Astrocyte of the hippocampus (primary cell): ENCODE data around the gene AKT3.

Source experiments
- DNase-seq: peaks from one replicate; pipeline ENCODE4 v3.0.0; 2011; ENCODE audit warnings: low read depth, low spot score

Gene AKT3

DNA sequence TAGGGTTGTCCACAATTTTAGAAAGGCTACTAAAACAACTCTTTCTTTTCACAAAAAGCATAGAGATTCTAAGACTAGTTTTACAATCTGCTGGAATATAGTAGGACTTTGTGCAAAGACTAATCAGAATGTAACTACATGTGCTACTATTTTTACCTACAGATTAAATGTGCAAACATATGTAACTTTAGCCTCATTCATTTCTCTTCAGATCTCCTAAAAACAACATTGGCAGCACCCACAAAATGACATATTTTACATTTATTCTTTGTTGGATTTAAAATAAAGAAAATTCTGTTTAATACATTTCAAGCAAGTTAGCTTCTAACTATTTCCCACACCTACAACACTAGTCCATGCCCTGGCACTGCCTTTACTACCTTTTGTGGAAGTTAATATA, 292.2 kb downstream of the AKT3 start:
- DNase-seq: no peak

GRCh38 chr1:243554686-243555085, 295.4 kb downstream of the AKT3 start:
- DNase-seq: no peak

DNA sequence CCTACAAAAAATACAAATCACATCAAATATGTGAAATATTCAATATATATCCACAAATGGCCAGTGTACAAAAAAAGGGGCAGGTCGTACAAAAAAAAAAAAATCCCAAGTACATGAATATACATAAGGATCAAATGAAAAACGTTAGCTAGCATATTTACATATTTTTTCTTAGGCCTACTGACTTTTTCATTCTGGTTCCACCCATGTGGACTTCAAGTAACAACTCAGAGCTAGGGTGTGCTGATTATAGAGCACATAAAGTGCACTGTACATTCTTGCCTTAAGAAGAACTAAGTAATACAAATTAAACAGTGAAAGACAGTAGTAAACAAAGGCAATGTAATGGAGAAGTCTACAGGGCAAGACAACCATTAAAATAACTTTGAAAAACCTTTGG, 297.0 kb downstream of the AKT3 start:
- DNase-seq: no peak

DNA sequence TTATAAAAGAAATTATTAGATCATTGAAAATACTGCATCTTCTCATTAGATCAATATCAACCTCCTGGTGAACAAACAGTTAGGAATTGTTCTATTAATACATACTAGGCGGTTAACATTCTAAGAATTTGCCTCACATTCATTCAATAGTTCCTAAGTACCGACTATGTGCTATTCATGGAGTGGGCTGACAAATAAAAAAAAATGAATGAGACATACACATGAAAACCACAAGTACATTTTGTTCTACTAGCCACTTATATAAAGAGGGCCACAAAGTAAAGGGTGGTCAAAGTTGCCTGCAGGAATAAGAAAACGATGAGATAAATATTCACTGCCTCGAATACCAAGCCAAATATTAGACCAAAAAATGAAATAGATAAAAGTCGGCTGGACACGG, 299.8 kb downstream of the AKT3 start:
- peak; percentile 57 for DNase-seq

DNA sequence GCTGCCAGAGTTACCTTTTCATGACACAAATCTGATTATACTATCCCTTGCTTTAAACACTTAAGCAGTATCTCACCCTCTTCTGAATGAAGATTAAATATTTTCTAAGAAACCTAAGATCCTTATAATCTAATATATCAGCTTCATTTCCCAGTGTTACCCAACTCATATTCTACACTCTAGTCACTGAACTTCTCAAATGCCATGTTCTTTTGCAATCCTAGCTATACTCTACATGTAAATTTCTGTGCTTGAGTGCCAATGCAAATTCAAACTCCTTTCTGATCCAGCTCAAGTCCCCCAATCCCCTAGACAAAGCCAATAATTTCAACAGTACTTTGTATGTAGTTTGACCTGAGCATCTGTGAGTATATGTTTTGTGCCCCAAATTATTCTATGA, 300.3 kb downstream of the AKT3 start:
- no peak for DNase-seq

- peak; percentile 71 for DNase-seq
These were observed 300.9 kb downstream of the AKT3 start for GRCh38 chr1:243549108-243549507.

DNA sequence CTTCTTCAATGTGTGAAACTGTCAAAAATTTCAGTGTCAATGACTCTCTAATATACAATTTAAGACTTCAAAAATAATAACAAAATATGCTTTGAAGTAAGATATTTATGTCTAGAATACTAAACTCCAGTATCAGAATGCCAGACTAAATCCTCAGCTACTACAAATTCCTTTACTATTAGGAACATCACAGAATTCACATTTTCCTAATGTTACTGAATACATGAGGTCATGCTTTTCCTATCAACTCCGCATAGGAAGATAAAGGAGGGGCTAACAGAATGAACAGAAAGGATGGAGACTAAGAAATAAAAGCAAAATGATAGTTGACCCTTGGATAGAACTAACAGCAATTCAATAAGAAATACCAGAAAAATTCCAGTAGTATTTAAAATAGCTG, 301.5 kb downstream of the AKT3 start:
- DNase-seq: no peak

GRCh38 chr1:243547891-243548290, 302.2 kb downstream of the AKT3 start:
- no peak for DNase-seq

DNA sequence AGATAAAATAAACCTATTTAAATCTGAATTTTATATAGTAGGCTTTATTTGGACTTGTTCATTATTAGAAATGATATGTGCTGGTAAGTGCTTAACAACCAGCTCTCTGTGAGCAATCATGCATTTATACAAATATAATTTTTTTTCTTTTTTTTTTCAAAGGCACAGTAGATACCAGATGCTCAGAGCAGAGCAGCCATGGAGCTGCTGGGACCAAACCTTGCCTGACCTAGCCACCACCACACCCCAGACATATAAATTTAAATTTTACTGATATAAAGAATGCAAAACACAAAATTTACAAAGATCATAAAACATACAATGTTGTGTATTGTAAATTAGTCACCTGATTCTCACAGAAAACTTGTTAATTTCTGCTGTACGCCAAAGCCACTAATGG, 303.6 kb downstream of the AKT3 start:
- no peak for DNase-seq

DNA sequence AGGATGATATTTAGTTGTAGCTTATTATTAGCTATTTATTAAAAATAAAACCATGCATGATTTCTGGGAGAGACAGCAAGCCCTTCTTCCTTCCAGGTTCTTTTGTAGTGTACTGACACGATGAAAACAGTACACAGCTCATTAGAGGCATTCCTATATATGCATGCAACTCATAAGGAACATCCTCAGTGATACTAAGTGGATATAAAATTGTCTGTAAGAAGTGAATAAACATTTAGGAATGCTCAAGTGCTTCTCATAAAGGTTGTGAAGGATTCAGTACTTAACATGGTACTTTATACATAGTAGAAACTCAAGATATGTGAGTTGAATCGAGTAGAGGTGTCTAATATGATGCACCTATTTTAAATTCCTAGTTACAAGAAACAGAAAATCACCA, 306.5 kb downstream of the AKT3 start:
- no peak for DNase-seq

DNA sequence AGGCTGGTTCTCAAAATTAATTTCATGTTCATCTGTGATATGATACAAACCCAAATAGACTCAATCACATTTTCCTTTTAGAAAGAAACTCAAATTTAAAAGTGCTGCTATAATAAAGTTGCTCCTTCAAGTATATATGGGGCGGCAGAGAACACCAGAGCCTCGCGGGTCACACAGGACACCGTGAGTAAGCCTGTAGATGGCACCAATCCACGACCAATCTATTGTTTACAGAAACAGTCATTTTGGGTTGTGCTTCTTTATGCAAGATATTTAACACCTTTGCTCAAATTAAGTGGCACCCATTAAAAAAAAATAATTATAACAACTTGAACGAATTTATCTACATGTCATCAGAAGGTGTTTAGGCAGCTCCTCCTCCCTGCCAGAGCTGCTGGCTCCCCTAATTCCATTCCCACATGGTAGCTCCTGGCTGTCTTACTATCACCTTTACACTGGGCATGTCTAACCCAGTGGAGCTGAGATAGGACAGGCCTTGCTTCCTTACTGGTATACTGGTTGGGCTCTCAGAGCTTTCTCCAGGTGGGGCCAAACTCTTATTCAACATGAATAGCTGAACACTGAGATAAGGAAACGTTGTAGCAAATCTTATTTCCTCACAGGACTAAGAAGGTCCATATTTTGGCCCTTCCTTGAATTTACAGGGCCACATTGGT, 307.2 kb downstream of the AKT3 start:
- no peak for DNase-seq

DNA sequence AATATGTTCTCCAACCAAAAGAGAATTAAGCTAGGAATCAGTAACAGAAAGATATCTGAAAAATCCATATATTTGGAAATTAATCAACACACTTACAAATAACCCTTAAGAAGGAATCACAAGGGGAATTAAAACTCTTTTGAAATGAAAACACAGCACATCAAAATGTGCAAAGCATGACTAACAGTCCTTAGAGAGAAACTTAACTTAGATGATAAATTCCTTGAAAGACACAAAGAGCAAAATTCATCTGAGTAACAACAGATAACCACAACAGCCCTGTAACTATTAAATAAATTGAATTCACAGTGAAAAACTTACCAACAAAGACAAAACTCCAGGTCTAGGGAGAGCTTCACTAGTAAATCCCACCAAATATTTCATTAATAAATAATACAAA, 310.4 kb downstream of the AKT3 start:
- peak; percentile 6 for DNase-seq

DNA sequence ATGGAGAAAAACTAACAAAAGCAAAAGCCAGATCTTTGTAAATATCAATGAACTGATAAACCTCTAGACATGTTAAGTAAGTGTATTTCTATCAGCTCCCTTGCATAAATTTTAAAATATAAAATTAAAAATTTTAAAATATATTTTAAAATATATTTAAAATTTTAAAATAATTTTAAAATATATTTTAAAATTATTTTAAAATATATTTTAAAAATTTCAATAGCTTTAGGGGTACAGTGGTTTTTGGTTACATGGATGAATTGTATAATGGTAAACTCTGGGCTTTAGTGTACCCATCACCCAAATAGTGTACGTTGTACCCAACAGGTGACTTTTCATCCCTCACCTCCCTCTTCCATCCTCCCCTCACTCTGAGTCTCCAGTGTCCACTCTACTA, 315.0 kb downstream of the AKT3 start:
- DNase-seq: no peak

- DNase-seq: no peak
These were observed 320.5 kb downstream of the AKT3 start for GRCh38 chr1:243529512-243529911.

- DNase-seq: no peak
These were observed 321.5 kb downstream of the AKT3 start for GRCh38 chr1:243528459-243529121.

DNA sequence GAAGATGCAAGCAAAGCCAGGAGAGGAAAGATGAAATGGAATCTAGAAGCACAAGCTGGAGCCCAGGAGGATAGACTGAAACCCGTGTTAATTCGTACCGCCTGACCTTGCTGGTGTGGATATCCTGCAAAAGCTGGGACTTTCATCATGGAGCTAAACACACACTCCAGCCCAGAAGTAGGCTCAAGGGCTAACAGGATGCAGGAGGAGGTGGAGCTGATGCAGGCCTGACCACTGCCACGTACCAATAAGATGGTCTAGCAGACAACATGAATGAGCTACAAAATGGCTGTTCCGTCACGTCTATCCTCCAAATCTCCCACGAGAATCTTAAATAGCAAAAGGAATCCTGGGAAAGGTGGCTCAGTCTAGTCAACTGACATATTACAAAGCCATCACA, 323.9 kb downstream of the AKT3 start:
- DNase-seq: no peak

- DNase-seq: peak; percentile 80
These were observed 325.0 kb downstream of the AKT3 start for GRCh38 chr1:243525085-243525487.

DNA sequence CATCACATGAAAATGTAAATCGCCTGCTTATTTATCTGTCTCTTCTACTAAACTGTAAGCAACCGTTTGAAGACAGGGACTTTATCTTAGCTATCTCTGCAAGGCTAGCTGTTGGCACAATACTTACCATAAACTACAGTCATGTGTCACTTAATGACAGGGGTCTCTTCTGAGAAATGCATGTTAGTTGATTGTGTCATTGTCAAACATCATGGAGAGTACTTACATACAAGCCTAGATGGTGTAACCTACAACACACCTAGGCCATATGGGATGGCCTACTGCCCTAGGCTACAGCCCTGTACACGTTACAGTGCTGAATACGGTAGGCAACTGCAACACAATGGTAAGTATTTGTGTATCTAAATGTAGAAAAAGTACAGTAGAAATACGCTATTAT, 326.3 kb downstream of the AKT3 start:
- no peak for DNase-seq

- peak; percentile 16 for DNase-seq
These were observed 329.2 kb downstream of the AKT3 start for GRCh38 chr1:243520831-243521230.

DNA sequence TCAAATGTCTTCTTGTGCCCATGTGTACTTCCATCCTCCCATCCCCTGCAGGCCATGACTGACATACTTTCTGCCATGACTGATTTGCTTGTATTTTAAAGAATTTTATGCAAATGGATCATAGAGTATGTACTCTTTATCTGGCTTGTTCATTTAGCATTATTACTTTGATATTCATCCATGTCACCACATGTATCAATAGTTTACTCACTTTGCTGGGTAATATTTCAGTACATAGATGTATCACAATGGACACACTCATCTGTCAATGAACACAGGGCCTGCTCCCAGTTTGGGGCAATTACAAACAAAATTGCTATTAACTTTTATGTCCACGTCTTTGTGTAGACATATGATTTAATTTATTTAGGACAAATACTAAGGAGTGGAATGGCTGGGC, 335.1 kb downstream of the AKT3 start:
- no peak for DNase-seq

- peak; percentile 81 for DNase-seq
These were observed 336.1 kb downstream of the AKT3 start for GRCh38 chr1:243513726-243514491.

DNA sequence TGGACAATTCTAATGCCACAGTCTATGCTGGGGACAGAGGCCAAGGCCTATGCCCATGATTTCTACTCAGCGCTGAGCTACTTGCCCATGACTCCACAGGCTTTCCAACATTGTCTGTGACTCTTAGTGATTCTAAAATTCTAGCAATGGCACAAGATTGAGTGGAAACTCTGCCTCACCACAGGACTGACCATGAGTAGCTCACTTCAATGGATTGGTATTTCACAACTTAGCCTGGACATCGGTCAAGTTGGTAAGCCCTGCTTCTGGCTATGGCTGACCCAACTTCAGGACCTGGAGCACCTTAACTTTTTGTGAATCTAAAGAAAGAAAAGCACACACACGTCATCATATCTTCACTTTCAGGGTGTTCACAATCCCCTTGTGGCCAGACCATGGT, 339.1 kb downstream of the AKT3 start:
- DNase-seq: no peak

DNA sequence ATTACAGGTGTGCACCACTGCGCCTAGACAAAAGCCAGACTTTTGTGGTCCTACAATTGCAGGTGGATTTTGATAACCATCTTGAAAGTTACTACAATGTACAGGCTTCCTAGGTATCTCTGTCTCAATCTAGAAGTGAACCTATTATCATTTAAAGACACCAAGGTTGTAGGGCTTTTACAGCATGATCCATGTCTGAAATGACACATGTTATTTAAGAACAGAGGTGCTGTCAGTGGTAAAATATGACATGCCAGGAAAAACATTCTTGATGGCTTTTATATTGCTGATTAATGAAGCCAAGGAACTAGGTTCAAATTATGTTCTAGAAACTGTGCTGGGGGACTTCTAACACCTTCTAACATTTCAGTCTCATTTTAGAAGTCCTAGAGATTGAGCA, 341.1 kb downstream of the AKT3 start:
- DNase-seq: no peak
